Liver (tissue), 9 donors: ENCODE results near the gene DSPP. TPM values are rescaled to one million over a fixed set of nuclear protein-coding genes. Genes with fewer than 3 reads are reported as not detected.

ENCODE experiments used
- DNase-seq: peaks from one replicate; pipeline ENCODE4 v3.0.0-alpha.2; 2017; ENCODE audit warnings: low spot score
- H3K27ac ChIP-seq, 2 donors: one replicate each; pipeline ENCODE4 v1.7.0; 2013; ENCODE audit warnings: inconsistent platforms in 2 of 2, low read length in 2 of 2, control low read depth in 1 of 2, low read depth in 1 of 2, mild to moderate bottlenecking in 1 of 2
- H3K27me3 ChIP-seq, 4 donors: one replicate each; pipeline versions ENCODE4 v1.6.1 to v1.7.0; 2013; ENCODE audit warnings: low read length in 3 of 4, inconsistent platforms in 1 of 4, mild to moderate bottlenecking in 1 of 4, moderate library complexity in 1 of 4; ENCODE audit not compliant: control insufficient read depth in 4 of 4, insufficient read depth in 4 of 4
- H3K36me3 ChIP-seq, 4 donors: one replicate each; pipeline versions ENCODE4 v1.6.1 to v1.7.0; 2013; ENCODE audit warnings: low read length in 3 of 4, mild to moderate bottlenecking in 3 of 4, low read depth in 1 of 4, moderate library complexity in 1 of 4; ENCODE audit not compliant: control insufficient read depth in 4 of 4, insufficient read depth in 3 of 4
- H3K4me1 ChIP-seq, 4 donors: one replicate each; pipeline versions ENCODE4 v1.6.1 to v1.7.0; 2013; ENCODE audit warnings: low read length in 3 of 4, mild to moderate bottlenecking in 3 of 4, moderate library complexity in 1 of 4; ENCODE audit not compliant: control insufficient read depth in 4 of 4, insufficient read depth in 4 of 4
- H3K4me3 ChIP-seq, 3 donors: one replicate each; pipeline versions ENCODE4 v1.6.1 to v1.7.0; 2013; ENCODE audit warnings: low read length in 3 of 3, control low read depth in 1 of 3, low read depth in 1 of 3, mild to moderate bottlenecking in 1 of 3
- H3K9ac ChIP-seq, 2 donors: one replicate each; pipeline ENCODE4 v1.7.0; 2013; ENCODE audit warnings: low read length in 2 of 2, mild to moderate bottlenecking in 2 of 2, moderate library complexity in 2 of 2, control low read depth in 1 of 2, low read depth in 1 of 2
- H3K9me3 ChIP-seq, 4 donors: one replicate each; pipeline versions ENCODE4 v1.6.1 to v1.7.0; 2013; ENCODE audit warnings: low read length in 3 of 4; ENCODE audit not compliant: control insufficient read depth in 4 of 4
- EGR1 ChIP-seq, 2 donors: IDR thresholded peaks; 2 replicates each; pipeline ENCODE4 v1.6.1; 2016 to 2018; ENCODE audit warnings: antibody characterized with exemption in 2 of 2, low read depth in 2 of 2
- FOXA1 ChIP-seq: IDR thresholded peaks from 2 replicates; pipeline ENCODE4 v1.6.1; 2016; ENCODE audit warnings: antibody characterized with exemption
- FOXA2 ChIP-seq: IDR thresholded peaks from 2 replicates; pipeline ENCODE4 v1.6.1; 2016; ENCODE audit warnings: antibody characterized with exemption
- HNF4A ChIP-seq, 2 donors: conservative IDR thresholded peaks; 2 replicates each; pipeline ENCODE4 v1.6.1; 2016; ENCODE audit warnings: antibody characterized with exemption in 2 of 2, mild to moderate bottlenecking in 2 of 2
- HNF4G ChIP-seq: IDR thresholded peaks from 2 replicates; pipeline ENCODE4 v1.6.1; 2016; ENCODE audit warnings: antibody characterized with exemption
- JUND ChIP-seq, 2 donors: IDR thresholded peaks; 2 replicates each; pipeline ENCODE4 v1.6.1; 2016; ENCODE audit warnings: antibody characterized with exemption in 2 of 2
- NR2F2 ChIP-seq: IDR thresholded peaks from 2 replicates; pipeline ENCODE4 v1.6.1; 2016; ENCODE audit warnings: antibody characterized with exemption
- RXRA ChIP-seq, 2 donors: IDR thresholded peaks; 2 replicates each; pipeline ENCODE4 v1.6.1; 2017 to 2018; ENCODE audit warnings: antibody characterized with exemption in 2 of 2, mild to moderate bottlenecking in 1 of 2
- SP1 ChIP-seq: IDR thresholded peaks from 2 replicates; pipeline ENCODE4 v1.6.1; 2018; ENCODE audit warnings: antibody characterized with exemption, mild to moderate bottlenecking
- TAF1 ChIP-seq: conservative IDR thresholded peaks from 2 replicates; pipeline ENCODE4 v1.6.1; 2016; ENCODE audit warnings: antibody characterized with exemption, mild to moderate bottlenecking
- YY1 ChIP-seq: IDR thresholded peaks from 2 replicates; pipeline ENCODE4 v1.6.1; 2016; ENCODE audit warnings: antibody characterized with exemption, mild to moderate bottlenecking
- WGBS: extraction: QIAGEN DNeasy Blood & Tissue Kit; methylation state at CpG from one replicate; pipeline ENCODE4 v1.1.7; 2013; 5-methylcytosine and 5-hydroxymethylcytosine counted together
- polyA plus RNA-seq, 2 donors: library from polyadenylated mRNA; stranded (reverse) in 1 of 2; unstranded in 1 of 2; fragments of 200-250 nt in 1 of 2; fragments of >200 nt in 1 of 2; fragmentation: Nextera tagmentation in 1 of 2; extraction: Ambion mirVana in 1 of 2; gene quantifications; one replicate each; pipeline versions ENCODE4 v1.2.1 to v1.2.3, GENCODE V29; 2013 to 2015
- total RNA-seq, 2 donors: library from RNA; depleted of rRNA; stranded (reverse); fragments of >200 nt; gene quantifications; one replicate each; pipeline ENCODE4 v1.2.3, GENCODE V29; 2014
- TF ChIP-seq, protein P1 (sequence below): IDR thresholded peaks from 2 replicates; pipeline ENCODE4 v1.6.1; 2016; ENCODE audit warnings: antibody characterized with exemption
- TF ChIP-seq, protein P2 (sequence below): fragments of 150-350 bp; IDR thresholded peaks from 2 replicates; pipeline ENCODE4 v1.5.1; 2017; ENCODE audit warnings: improper control_type of control experiment, low read depth, low read length; ENCODE audit not compliant: missing input control
- TF ChIP-seq, protein P3 (sequence below): IDR thresholded peaks from 2 replicates; pipeline ENCODE4 v1.6.1; 2016; ENCODE audit warnings: antibody characterized with exemption
- TF ChIP-seq, protein P4 (sequence below): IDR thresholded peaks from 2 replicates; pipeline ENCODE4 v1.6.1; 2016; ENCODE audit warnings: antibody characterized with exemption, mild to moderate bottlenecking
- donor health status: healthy.
- donor health status: healthy.
- donor health status: healthy.
- donor health status: healthy.
- donor health status: healthy.

DSPP gene
- total and polyA plus RNA-seq, 4 donors, result under 0.01 TPM; not detected in 3

DNA sequence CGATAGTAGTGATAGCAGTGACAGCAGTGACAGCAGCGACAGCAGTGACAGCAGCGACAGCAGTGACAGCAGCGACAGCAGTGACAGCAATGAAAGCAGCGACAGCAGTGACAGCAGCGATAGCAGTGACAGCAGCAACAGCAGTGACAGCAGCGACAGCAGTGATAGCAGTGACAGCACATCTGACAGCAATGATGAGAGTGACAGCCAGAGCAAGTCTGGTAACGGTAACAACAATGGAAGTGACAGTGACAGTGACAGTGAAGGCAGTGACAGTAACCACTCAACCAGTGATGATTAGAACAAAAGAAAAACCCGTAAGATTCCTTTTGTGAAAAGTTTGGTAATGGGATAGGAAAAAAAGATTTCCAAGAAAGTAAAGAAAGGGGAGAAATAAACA lies 7.9 kb downstream of the DSPP start:
- H3K9me3 ChIP-seq, result no peaks in the 10 kb centered on the region
- no peaks in the 10 kb centered on the region for H3K36me3 ChIP-seq
- no peak overlapping the region for H3K27ac ChIP-seq
- no peaks in the 10 kb centered on the region for H3K4me1 ChIP-seq
- 78% methylated on average over 9 of the region's 9 CpGs for WGBS
- H3K4me3 ChIP-seq, result no peak overlapping the region
- TF ChIP-seq FOXA2 (no peak), JUND (IDR thresholded peaks at IDR 0.05) (no peak), SP1 (no peak), RXRA (IDR thresholded peaks at IDR 0.05) (no peak), HNF4A (conservative IDR thresholded peaks at IDR 0.05) (no peak), EGR1 (IDR thresholded peaks at IDR 0.05; ENCODE audit: low read depth in 2 of 2) (no peak), YY1 (no peak), HNF4G (no peak), NR2F2 (no peak)
- TF ChIP-seq, protein P1, sequence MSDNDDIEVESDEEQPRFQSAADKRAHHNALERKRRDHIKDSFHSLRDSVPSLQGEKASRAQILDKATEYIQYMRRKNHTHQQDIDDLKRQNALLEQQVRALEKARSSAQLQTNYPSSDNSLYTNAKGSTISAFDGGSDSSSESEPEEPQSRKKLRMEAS, result no peak
- TF ChIP-seq, protein P2, sequence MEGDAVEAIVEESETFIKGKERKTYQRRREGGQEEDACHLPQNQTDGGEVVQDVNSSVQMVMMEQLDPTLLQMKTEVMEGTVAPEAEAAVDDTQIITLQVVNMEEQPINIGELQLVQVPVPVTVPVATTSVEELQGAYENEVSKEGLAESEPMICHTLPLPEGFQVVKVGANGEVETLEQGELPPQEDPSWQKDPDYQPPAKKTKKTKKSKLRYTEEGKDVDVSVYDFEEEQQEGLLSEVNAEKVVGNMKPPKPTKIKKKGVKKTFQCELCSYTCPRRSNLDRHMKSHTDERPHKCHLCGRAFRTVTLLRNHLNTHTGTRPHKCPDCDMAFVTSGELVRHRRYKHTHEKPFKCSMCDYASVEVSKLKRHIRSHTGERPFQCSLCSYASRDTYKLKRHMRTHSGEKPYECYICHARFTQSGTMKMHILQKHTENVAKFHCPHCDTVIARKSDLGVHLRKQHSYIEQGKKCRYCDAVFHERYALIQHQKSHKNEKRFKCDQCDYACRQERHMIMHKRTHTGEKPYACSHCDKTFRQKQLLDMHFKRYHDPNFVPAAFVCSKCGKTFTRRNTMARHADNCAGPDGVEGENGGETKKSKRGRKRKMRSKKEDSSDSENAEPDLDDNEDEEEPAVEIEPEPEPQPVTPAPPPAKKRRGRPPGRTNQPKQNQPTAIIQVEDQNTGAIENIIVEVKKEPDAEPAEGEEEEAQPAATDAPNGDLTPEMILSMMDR, result no peak
- TF ChIP-seq, protein P3, sequence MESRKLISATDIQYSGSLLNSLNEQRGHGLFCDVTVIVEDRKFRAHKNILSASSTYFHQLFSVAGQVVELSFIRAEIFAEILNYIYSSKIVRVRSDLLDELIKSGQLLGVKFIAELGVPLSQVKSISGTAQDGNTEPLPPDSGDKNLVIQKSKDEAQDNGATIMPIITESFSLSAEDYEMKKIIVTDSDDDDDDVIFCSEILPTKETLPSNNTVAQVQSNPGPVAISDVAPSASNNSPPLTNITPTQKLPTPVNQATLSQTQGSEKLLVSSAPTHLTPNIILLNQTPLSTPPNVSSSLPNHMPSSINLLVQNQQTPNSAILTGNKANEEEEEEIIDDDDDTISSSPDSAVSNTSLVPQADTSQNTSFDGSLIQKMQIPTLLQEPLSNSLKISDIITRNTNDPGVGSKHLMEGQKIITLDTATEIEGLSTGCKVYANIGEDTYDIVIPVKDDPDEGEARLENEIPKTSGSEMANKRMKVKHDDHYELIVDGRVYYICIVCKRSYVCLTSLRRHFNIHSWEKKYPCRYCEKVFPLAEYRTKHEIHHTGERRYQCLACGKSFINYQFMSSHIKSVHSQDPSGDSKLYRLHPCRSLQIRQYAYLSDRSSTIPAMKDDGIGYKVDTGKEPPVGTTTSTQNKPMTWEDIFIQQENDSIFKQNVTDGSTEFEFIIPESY, result no peak
- TF ChIP-seq, protein P4, sequence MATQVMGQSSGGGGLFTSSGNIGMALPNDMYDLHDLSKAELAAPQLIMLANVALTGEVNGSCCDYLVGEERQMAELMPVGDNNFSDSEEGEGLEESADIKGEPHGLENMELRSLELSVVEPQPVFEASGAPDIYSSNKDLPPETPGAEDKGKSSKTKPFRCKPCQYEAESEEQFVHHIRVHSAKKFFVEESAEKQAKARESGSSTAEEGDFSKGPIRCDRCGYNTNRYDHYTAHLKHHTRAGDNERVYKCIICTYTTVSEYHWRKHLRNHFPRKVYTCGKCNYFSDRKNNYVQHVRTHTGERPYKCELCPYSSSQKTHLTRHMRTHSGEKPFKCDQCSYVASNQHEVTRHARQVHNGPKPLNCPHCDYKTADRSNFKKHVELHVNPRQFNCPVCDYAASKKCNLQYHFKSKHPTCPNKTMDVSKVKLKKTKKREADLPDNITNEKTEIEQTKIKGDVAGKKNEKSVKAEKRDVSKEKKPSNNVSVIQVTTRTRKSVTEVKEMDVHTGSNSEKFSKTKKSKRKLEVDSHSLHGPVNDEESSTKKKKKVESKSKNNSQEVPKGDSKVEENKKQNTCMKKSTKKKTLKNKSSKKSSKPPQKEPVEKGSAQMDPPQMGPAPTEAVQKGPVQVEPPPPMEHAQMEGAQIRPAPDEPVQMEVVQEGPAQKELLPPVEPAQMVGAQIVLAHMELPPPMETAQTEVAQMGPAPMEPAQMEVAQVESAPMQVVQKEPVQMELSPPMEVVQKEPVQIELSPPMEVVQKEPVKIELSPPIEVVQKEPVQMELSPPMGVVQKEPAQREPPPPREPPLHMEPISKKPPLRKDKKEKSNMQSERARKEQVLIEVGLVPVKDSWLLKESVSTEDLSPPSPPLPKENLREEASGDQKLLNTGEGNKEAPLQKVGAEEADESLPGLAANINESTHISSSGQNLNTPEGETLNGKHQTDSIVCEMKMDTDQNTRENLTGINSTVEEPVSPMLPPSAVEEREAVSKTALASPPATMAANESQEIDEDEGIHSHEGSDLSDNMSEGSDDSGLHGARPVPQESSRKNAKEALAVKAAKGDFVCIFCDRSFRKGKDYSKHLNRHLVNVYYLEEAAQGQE, result no peak
- H3K9ac ChIP-seq, result no peak overlapping the region
- DNase-seq, result no peak
- H3K27me3 ChIP-seq, result peaks cover 0 to 8% (median 0%) of the 10 kb centered on the region in 4 donors

DNA sequence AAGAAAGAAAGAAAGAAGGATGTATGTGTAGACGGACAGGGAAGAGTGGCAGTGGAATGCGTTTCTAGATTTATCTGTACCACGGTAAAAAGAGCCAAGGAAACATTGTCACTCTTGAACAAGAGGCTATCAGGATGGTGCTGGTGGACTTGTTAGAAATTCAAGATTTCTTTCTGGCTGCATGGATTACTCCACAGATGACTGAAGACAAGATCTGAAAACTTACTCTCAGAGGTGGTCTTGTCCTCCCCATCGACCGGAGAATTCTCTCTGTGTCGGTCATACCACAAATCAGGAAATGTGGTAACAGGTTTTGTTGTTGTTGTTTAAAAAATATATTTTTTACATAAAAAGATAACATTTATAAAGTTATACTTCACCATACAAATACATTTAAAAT lies 11.8 kb downstream of the DSPP start:
- H3K27me3 ChIP-seq, result no peaks in the 10 kb centered on the region
- TF ChIP-seq FOXA2, result no peak
- TF ChIP-seq, protein P2, result no peak
- TF ChIP-seq HNF4A (conservative IDR thresholded peaks at IDR 0.05), result no peak
- no peak for TF ChIP-seq HNF4G
- no peak for TF ChIP-seq NR2F2
- TF ChIP-seq, protein P4, result no peak
- TF ChIP-seq, protein P1, result no peak
- TF ChIP-seq SP1, result no peak
- TF ChIP-seq FOXA1, result no peak
- TF ChIP-seq, protein P3, result no peak
- no peak for TF ChIP-seq TAF1

More for the DNA sequence above, 11.8 kb downstream of the DSPP start:
- no peaks in the 10 kb centered on the region for H3K4me1 ChIP-seq
- H3K27ac ChIP-seq, result no peak overlapping the region
- no peak overlapping the region for H3K4me3 ChIP-seq
- no peaks in the 10 kb centered on the region for H3K36me3 ChIP-seq
- no peak for DNase-seq
- 90% methylated on average over 6 of the region's 6 CpGs for WGBS
- H3K9me3 ChIP-seq, result no peaks in the 10 kb centered on the region
- H3K9ac ChIP-seq, result no peak overlapping the region
